Fibroblast of skin of abdomen (primary cell): ENCODE results near the gene B4GALNT2. TPM values are rescaled to one million over a fixed set of nuclear protein-coding genes. Genes with fewer than 3 reads are reported as not detected.
"Not testable (repeated sequence)": the region's sequence is repeated elsewhere in the genome, so short reads cannot be mapped to it uniquely, and the experiment has no call there.

ENCODE experiments used
- DNase-seq: peaks from one replicate; pipeline ENCODE4 v3.0.0-alpha.2; 2013
- polyA plus RNA-seq, 2 experiments: library from polyadenylated mRNA; unstranded; fragments of 120-200 nt; gene quantifications; one replicate each; pipeline ENCODE4 v1.2.1, GENCODE V29; 2013; ENCODE audit not compliant: insufficient read length in 2 of 2

Gene B4GALNT2
- polyA plus RNA-seq (2013, experiment 1 of 2; ENCODE audit: insufficient read length): 0.03 TPM
- polyA plus RNA-seq (2013, experiment 2 of 2; ENCODE audit: insufficient read length): 0.02 TPM

GRCh38 chr17:49132699-49133364 lies at the start of gene B4GALNT2:
TSS of gene B4GALNT2 (plus strand) at chr17:49132769. CDS start at chr17:49132793, 24 bp downstream.
- no peak for DNase-seq

GRCh38 chr17:49085046-49085445 lies 47.5 kb upstream of the B4GALNT2 start:
- DNase-seq: not testable (repeated sequence)

GRCh38 chr17:49085565-49086315 lies 46.8 kb upstream of the B4GALNT2 start:
- no peak for DNase-seq

- DNase-seq: no peak
These were observed 46.3 kb upstream of the B4GALNT2 start for GRCh38 chr17:49086316-49086605.

- no peak for DNase-seq
These were observed 45.9 kb upstream of the B4GALNT2 start for GRCh38 chr17:49086649-49087048.

- DNase-seq: no peak
These were observed 43.5 kb upstream of the B4GALNT2 start for GRCh38 chr17:49089094-49089493.

GRCh38 chr17:49090878-49091594 lies 41.5 kb upstream of the B4GALNT2 start:
- DNase-seq: no peak

- no peak for DNase-seq
These were observed 39.4 kb upstream of the B4GALNT2 start for GRCh38 chr17:49093131-49093530.

- no peak for DNase-seq
These were observed 32.0 kb upstream of the B4GALNT2 start for GRCh38 chr17:49100601-49101000.

- DNase-seq: no peak
These were observed 31.5 kb upstream of the B4GALNT2 start for GRCh38 chr17:49101054-49101534.

- DNase-seq: not testable (repeated sequence)
These were observed 29.2 kb upstream of the B4GALNT2 start for GRCh38 chr17:49103360-49103759.

- no peak for DNase-seq
These were observed 28.0 kb upstream of the B4GALNT2 start for GRCh38 chr17:49104511-49105074.

- peak; percentile 31 for DNase-seq
These were observed 26.0 kb upstream of the B4GALNT2 start for GRCh38 chr17:49106321-49107210.

- no peak for DNase-seq
These were observed 25.4 kb upstream of the B4GALNT2 start for GRCh38 chr17:49107211-49107557.

GRCh38 chr17:49108318-49108717 lies 24.3 kb upstream of the B4GALNT2 start:
- peak; percentile 53 for DNase-seq

GRCh38 chr17:49110509-49110908 lies 22.1 kb upstream of the B4GALNT2 start:
- DNase-seq: no peak

- DNase-seq: no peak
These were observed 20.6 kb upstream of the B4GALNT2 start for GRCh38 chr17:49111934-49112333.

- no peak for DNase-seq
These were observed 19.6 kb upstream of the B4GALNT2 start for GRCh38 chr17:49112936-49113335.

GRCh38 chr17:49114703-49115102 lies 17.9 kb upstream of the B4GALNT2 start:
- no peak for DNase-seq

- DNase-seq: no peak
These were observed 14.9 kb upstream of the B4GALNT2 start for GRCh38 chr17:49117587-49118230.

- DNase-seq: no peak
These were observed 12.4 kb upstream of the B4GALNT2 start for GRCh38 chr17:49120166-49120565.
